Neural progenitor cell (in vitro differentiated cells): Measurements from ENCODE around the gene FBL. TPM values are rescaled to one million over a fixed set of nuclear protein-coding genes. Genes with fewer than 3 reads are reported as not detected.
A peak's percentile ranks its signal among the peaks of the same experiment; 100 is the strongest.

Experiments used
- DNase-seq: peaks from one replicate; pipeline ENCODE4 v3.0.0-alpha.2; 2016; ENCODE audit warnings: low spot score
- H2AFZ ChIP-seq: fragments of 200-600 bp; sonication (generic); replicated peaks from 2 replicates; pipeline ENCODE4 v1.6.1; 2016; ENCODE audit warnings: antibody characterized with exemption
- H3F3A ChIP-seq: fragments of 200-600 bp; sonication (generic); 2 replicates; pipeline ENCODE4 v1.6.1; 2016; ENCODE audit warnings: antibody characterized with exemption, low read depth
- H3K27ac ChIP-seq: fragments of 200-600 bp; sonication (generic); 2 replicates; pipeline ENCODE4 v1.5.1; 2016; ENCODE audit warnings: mild to moderate bottlenecking
- H3K27me3 ChIP-seq: fragments of 200-600 bp; sonication (generic); 2 replicates; pipeline ENCODE4 v1.6.1; 2016; ENCODE audit warnings: mild to moderate bottlenecking, moderate library complexity
- H3K36me3 ChIP-seq: fragments of 200-600 bp; sonication (generic); 2 replicates; pipeline ENCODE4 v1.5.1; 2016
- H3K4me1 ChIP-seq: fragments of 200-600 bp; sonication (generic); 2 replicates; pipeline ENCODE4 v1.6.1; 2016; ENCODE audit warnings: mixed run types
- H3K4me2 ChIP-seq: fragments of 200-600 bp; sonication (generic); 2 replicates; pipeline ENCODE4 v1.6.1; 2016
- H3K4me3 ChIP-seq: fragments of 200-600 bp; sonication (generic); 2 replicates; pipeline ENCODE4 v1.5.1; 2016
- H3K79me2 ChIP-seq: fragments of 200-600 bp; sonication (generic); 2 replicates; pipeline ENCODE4 v1.6.1; 2016; ENCODE audit warnings: low read depth
- H3K9ac ChIP-seq: fragments of 200-600 bp; sonication (generic); 2 replicates; pipeline ENCODE4 v1.6.1; 2016
- H3K9me3 ChIP-seq: fragments of 200-600 bp; sonication (generic); 2 replicates; pipeline ENCODE4 v1.5.1; 2016; ENCODE audit warnings: low read depth
- H4K20me1 ChIP-seq: fragments of 200-600 bp; sonication (generic); 2 replicates; pipeline ENCODE4 v1.6.1; 2016; ENCODE audit warnings: low read depth
- H3K27ac Mint-ChIP-seq: 3 replicates; pipeline ENCODE4 v1.8.0; 2021; ENCODE audit warnings: mixed read lengths
- H3K27me3 Mint-ChIP-seq: 2 replicates; pipeline ENCODE4 v1.8.0; 2022; ENCODE audit warnings: low read depth, mild to moderate bottlenecking, inconsistent platforms, moderate library complexity, mixed read lengths; ENCODE audit not compliant: insufficient read depth
- H3K36me3 Mint-ChIP-seq: 3 replicates; pipeline ENCODE4 v1.8.0; 2021; ENCODE audit warnings: mixed read lengths
- H3K4me1 Mint-ChIP-seq: 3 replicates; pipeline ENCODE4 v1.8.0; 2021; ENCODE audit warnings: mixed read lengths
- H3K4me3 Mint-ChIP-seq: 3 replicates; pipeline ENCODE4 v1.8.0; 2021; ENCODE audit warnings: mild to moderate bottlenecking, moderate library complexity, mixed read lengths
- H3K9me3 Mint-ChIP-seq: 3 replicates; pipeline ENCODE4 v1.8.0; 2020; ENCODE audit warnings: mixed read lengths
- EZH2 ChIP-seq: fragments of 200-600 bp; sonication (generic); IDR thresholded peaks from 2 replicates; pipeline ENCODE4 v1.6.1; 2017; ENCODE audit warnings: antibody characterized with exemption, mild to moderate bottlenecking, moderate library complexity
- EZH2phosphoT487 ChIP-seq: fragments of 200-600 bp; sonication (generic); IDR thresholded peaks from 2 replicates; pipeline ENCODE4 v1.6.1; 2017; ENCODE audit warnings: antibody characterized with exemption
- total RNA-seq: library from RNA; depleted of rRNA; stranded (reverse); fragments of >200 nt; gene quantifications from 2 replicates; pipeline ENCODE4 v1.2.3, GENCODE V29; 2015; ENCODE audit warnings: low replicate concordance
- TF ChIP-seq, protein P1 (sequence below): fragments of 200-600 bp; sonication (generic); IDR thresholded peaks from 2 replicates; pipeline ENCODE4 v1.5.1; 2017; ENCODE audit warnings: antibody characterized with exemption, mild to moderate bottlenecking

FBL gene
- total RNA-seq, 1 donor from 2014 or later: 428 TPM

DNA sequence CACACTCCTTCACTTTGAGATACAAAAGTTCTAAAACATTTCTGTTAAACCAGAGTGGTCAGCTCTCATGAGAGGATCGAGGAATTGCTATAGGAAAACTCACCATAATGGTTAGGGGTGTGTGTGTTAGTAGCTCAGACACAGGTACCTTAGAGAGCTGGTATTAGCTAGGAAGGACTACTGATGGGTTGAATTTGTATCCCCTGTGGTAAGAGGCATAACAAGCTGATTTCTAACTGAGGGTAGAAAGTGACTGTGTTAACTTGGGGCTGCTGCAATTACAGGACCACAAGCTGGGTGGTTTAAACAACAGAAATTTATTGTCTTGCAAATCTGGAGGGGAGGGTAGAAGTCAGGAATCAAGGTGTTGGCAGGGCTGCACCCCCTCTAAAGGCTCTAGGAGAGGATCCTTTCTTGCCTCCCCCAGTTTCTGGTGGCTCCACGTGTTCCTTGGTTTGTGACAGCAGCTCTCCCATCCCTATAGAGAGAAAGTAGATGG lies 50.1 kb downstream of the FBL start:
- Histone ChIP-seq H3K4me1 (no peaks in the 10 kb centered on the region), H3F3A (no peaks in the 10 kb centered on the region), H3K79me2 (no peaks in the 10 kb centered on the region), H3K4me3 (no peak overlapping the region), H3K36me3 (no peaks in the 10 kb centered on the region), H4K20me1 (no peaks in the 10 kb centered on the region), H3K9ac (no peak overlapping the region), H3K27ac (no peak overlapping the region), H3K27me3 (no peaks in the 10 kb centered on the region), H3K9me3 (no peaks in the 10 kb centered on the region), H2AFZ (peak overlapping the region; percentile 66), H3K4me2 (no peak overlapping the region)
- Mint-ChIP-seq H3K4me3 (no peak overlapping the region), H3K36me3 (no peaks in the 10 kb centered on the region), H3K27ac (no peak overlapping the region), H3K9me3 (no peaks in the 10 kb centered on the region), H3K27me3 (peaks cover 6% of the 10 kb centered on the region), H3K4me1 (peaks cover 4% of the 10 kb centered on the region)
- no peak for DNase-seq
- TF ChIP-seq, protein P1, sequence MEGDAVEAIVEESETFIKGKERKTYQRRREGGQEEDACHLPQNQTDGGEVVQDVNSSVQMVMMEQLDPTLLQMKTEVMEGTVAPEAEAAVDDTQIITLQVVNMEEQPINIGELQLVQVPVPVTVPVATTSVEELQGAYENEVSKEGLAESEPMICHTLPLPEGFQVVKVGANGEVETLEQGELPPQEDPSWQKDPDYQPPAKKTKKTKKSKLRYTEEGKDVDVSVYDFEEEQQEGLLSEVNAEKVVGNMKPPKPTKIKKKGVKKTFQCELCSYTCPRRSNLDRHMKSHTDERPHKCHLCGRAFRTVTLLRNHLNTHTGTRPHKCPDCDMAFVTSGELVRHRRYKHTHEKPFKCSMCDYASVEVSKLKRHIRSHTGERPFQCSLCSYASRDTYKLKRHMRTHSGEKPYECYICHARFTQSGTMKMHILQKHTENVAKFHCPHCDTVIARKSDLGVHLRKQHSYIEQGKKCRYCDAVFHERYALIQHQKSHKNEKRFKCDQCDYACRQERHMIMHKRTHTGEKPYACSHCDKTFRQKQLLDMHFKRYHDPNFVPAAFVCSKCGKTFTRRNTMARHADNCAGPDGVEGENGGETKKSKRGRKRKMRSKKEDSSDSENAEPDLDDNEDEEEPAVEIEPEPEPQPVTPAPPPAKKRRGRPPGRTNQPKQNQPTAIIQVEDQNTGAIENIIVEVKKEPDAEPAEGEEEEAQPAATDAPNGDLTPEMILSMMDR: no peak
- no peak for TF ChIP-seq EZH2phosphoT487
- no peak for TF ChIP-seq EZH2

DNA sequence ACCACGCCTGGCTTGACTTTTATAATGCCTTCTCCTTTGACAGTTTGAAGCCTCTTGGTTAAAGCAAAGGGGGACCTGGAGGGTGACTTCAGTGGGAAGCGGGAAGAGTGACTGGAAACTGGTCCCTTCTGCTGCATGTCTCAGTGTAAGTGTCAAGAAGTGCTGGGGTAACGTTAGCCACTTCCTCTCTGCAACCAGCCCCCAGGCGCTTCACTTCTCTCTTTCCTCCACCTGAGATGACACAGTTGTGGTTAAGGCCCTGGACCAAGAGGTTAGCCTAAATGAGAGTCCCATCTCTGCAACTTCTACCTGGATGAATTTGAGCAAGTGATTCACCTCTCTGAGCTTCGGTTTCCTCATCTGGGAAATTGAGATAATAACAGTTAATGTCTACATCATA lies 51.2 kb downstream of the FBL start:
- TF ChIP-seq, protein P1: no peak
- no peak for TF ChIP-seq EZH2
- no peak for TF ChIP-seq EZH2phosphoT487
- Histone ChIP-seq H3K27me3 (no peaks in the 10 kb centered on the region), H3K27ac (no peak overlapping the region), H3K4me1 (no peaks in the 10 kb centered on the region), H3K4me3 (no peak overlapping the region), H3K9ac (no peak overlapping the region), H4K20me1 (no peaks in the 10 kb centered on the region), H3K79me2 (no peaks in the 10 kb centered on the region), H3K36me3 (no peaks in the 10 kb centered on the region), H3K4me2 (no peak overlapping the region), H3F3A (no peaks in the 10 kb centered on the region), H3K9me3 (no peaks in the 10 kb centered on the region), H2AFZ (no peak overlapping the region)
- no peak for DNase-seq
- H3K27ac Mint-ChIP-seq: no peak overlapping the region
- peaks cover 4% of the 10 kb centered on the region for H3K27me3 Mint-ChIP-seq
- no peak overlapping the region for H3K4me3 Mint-ChIP-seq
- H3K36me3 Mint-ChIP-seq: no peaks in the 10 kb centered on the region
- H3K4me1 Mint-ChIP-seq: peaks cover 4% of the 10 kb centered on the region
- H3K9me3 Mint-ChIP-seq: peaks cover 3% of the 10 kb centered on the region

DNA sequence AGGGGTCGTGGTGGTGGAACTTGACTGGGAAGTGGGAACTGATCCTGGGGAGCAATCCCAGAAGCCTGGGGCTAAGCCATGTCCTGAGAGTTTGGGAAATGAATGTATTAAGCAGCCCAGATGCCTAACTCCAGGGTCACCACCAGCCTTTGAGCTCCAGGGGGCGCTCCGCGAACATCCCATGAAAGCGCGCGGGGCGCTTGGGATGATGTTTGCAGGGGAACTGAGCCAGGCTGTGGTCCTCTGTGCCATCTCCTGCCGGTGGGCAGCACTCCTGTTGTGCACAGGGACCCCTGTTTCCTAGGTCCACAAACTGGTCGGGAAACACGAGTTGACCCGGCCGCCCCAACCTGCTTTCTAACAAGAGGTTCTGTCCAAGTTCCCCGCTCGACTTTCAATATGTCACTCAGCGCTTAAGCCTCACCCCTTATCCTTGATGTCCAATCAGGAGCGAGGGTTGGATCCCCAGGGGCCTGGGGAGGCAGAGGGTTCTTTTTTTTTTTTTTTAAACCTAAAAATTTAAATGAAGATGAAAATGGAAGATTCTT lies 53.1 kb downstream of the FBL start:
- H3K9me3 Mint-ChIP-seq: peaks cover 10% of the 10 kb centered on the region
- peak overlapping the region; percentile 82 for H3K4me3 Mint-ChIP-seq
- H3K4me2 ChIP-seq: peak overlapping the region; percentile 66
- H3F3A ChIP-seq: no peaks in the 10 kb centered on the region
- no peak overlapping the region for H3K27ac Mint-ChIP-seq
- peak overlapping the region; percentile 98 for H2AFZ ChIP-seq
- DNase-seq: peak; percentile 92
- H3K9ac ChIP-seq: no peak overlapping the region
- peak overlapping the region; percentile 66 for H3K4me3 ChIP-seq
- no peaks in the 10 kb centered on the region for H3K4me1 ChIP-seq
- no peaks in the 10 kb centered on the region for H3K36me3 ChIP-seq
- peaks cover 4% of the 10 kb centered on the region for H3K27me3 Mint-ChIP-seq
- no peaks in the 10 kb centered on the region for H3K9me3 ChIP-seq
- peaks cover 4% of the 10 kb centered on the region for H3K4me1 Mint-ChIP-seq
- no peak overlapping the region for H3K27ac ChIP-seq
- H4K20me1 ChIP-seq: no peaks in the 10 kb centered on the region
- no peaks in the 10 kb centered on the region for H3K27me3 ChIP-seq
- H3K79me2 ChIP-seq: no peaks in the 10 kb centered on the region
- H3K36me3 Mint-ChIP-seq: no peaks in the 10 kb centered on the region
- no peak for TF ChIP-seq EZH2phosphoT487
- TF ChIP-seq, protein P1: peak; percentile 95
- no peak for TF ChIP-seq EZH2
